ENCODE results near the gene PIAS4.
"Not testable (repeated sequence)": the region's sequence is repeated elsewhere in the genome, so short reads cannot be mapped to it uniquely, and the experiment has no call there.

Gene PIAS4

GRCh38 chr19:3998667-3999412 lies 8.7 kb upstream of the PIAS4 start:
- DNase-seq = not testable (repeated sequence)

DNA sequence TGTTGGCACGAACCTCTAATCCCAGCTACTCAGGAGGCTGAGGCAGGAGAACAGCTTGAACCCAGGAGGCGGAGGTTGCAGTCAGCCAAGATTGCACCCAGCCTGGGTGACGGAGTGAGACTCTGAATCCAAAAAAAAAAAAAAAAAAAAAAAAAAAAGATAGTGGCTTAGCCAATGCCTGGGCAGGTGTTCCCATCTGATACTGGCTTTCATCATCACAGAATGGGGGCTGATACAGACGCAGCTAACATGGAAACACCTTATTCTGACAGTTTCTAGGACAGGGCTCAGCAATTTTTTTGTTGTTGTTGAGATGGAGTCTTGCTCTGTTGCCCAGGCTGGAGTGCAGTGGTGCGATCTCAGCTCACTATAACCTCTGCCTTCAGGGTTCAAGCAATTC lies 6.7 kb upstream of the PIAS4 start:
- not testable (repeated sequence) for DNase-seq

DNA sequence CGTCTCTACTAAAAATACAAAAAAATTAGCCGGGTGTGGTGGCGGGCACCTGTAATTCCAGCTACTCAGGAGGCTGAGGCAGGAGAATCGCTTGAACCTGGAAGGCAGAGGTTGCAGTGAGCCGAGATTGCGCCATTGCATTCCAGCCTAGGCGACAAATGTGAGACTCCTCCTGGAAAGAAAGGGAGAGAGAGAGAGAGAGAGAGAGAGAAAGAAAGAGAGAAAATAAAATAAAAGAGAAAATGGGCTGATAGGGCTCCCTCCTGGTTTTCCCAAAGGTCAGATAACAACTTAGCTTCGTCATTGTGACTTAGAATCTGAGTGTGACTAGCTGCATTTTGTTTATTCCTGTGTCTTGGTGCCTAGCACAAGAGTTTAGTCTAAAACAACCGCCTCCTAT lies 2.1 kb upstream of the PIAS4 start:
- not testable (repeated sequence) for DNase-seq

GRCh38 chr19:4007836-4008539 lies 452 bp downstream of the PIAS4 start:
- no peak for DNase-seq

GRCh38 chr19:4009990-4010807 lies 2.7 kb downstream of the PIAS4 start:
- no peak for DNase-seq

GRCh38 chr19:4010808-4011110 lies 3.2 kb downstream of the PIAS4 start:
- no peak for DNase-seq

DNA sequence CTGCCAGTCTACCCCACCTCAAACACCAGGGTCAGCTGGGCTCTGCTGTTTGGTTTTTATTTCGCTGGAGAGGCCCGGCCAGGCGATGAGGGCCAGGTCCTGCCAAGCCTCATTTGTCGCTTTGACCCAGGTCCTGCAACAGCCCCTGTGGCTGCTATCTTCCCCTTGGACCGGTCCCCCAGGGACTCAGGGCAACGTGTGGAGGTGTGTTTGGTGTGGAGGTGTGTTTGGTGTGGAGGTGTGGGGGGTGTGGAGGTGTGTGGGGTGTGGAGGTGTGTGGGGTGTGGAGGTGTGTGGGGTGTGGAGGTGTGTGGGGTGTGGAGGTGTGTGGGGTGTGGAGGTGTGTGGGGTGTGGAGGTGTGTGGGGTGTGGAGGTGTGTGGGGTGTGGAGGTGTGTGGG lies 3.9 kb downstream of the PIAS4 start:
- not testable (repeated sequence) for DNase-seq

DNA sequence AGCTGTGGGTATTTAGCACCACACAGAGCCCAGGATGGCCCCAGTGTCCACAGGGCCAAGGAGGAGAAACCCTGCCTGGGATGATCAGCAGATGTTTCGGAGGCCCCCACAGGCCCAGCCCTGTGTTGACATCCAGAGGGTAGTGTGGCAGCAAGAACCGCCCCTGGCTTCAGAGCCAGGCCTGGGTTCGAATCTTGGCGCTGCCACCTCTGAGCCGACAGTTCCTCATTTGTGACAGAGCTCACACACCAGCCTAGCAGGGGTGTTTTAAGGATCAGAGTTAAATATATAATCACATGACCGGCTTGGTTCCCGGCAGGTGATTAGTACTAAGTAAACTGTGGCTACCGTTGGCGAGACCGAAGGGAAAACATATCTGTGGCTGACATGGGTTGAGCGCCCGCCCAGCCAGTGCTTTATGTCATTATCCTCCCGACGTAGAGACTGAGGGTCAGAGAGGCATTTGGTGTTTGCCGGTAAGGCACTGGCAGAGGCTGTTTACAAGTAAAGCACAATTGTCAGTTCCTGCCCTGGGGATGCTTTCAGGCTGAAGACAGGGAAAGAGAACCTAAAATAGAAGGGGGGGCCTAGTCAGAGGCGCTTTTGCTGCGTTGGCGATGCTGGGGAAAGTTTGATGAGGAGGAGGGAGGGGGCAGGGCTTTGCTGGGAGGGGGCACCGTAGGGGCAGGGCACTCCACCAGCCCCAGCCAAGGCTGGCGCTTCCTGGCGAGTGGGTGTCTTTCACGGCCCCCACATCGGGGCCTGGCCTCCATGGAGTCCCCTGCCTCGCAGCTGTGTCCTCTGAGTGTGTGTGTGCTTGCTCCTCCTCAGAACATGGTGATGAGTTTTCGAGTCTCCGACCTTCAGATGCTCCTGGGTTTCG lies 4.8 kb downstream of the PIAS4 start:
- no peak for DNase-seq

DNA sequence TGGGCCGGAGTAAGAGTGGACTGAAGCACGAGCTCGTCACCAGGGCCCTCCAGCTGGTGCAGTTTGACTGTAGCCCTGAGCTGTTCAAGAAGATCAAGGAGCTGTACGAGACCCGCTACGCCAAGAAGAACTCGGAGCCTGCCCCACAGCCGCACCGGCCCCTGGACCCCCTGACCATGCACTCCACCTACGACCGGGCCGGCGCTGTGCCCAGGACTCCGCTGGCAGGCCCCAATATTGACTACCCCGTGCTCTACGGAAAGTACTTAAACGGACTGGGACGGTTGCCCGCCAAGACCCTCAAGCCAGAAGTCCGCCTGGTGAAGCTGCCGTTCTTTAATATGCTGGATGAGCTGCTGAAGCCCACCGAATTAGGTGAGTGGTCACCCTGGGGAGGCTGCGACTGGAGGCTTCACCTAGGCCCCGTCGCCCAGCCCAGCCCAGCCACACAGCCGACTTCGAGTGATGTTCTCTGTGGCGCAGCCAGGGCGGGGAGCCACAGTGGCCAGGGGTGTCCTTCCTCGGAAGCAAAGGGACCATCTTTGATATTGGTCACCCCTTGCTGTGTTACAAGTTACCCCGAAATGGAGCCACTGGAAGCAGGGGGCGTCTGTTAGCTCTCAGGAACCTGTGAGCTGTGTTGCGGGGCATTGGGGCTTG lies 5.6 kb downstream of the PIAS4 start:
- DNase-seq = no peak

DNA sequence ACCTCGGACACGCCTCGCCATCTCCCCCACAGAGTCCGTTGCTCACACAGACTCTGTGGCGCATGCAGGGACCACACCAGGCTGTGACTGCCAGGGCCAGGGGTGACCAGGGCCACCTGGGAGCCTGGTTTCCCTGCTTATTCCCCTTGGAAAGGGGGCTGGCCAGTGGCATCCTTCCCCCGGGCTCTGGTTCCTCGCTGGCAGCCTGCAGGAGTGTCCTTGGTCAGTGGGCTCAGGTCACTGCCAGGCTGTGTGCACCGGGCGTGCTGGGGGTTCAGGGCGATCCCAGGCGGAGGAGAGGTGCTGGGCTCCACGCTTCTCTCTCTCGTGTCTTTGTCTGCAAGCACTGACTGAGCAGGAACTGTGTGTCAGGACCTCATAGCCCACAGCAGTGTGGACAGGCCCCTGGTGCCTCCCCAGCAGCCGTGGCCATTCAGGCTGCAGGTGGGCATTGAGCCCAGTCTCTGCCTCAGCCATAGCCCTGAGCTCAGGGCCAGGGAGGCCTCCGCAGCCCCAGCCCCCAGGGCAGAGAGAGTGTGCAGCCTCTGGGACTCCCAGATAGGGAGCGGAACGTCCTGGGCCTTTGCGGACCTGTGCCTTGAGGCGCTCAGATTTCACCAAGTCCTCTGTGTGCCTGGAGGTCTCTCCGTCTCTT lies 6.5 kb downstream of the PIAS4 start:
- no peak for DNase-seq

DNA sequence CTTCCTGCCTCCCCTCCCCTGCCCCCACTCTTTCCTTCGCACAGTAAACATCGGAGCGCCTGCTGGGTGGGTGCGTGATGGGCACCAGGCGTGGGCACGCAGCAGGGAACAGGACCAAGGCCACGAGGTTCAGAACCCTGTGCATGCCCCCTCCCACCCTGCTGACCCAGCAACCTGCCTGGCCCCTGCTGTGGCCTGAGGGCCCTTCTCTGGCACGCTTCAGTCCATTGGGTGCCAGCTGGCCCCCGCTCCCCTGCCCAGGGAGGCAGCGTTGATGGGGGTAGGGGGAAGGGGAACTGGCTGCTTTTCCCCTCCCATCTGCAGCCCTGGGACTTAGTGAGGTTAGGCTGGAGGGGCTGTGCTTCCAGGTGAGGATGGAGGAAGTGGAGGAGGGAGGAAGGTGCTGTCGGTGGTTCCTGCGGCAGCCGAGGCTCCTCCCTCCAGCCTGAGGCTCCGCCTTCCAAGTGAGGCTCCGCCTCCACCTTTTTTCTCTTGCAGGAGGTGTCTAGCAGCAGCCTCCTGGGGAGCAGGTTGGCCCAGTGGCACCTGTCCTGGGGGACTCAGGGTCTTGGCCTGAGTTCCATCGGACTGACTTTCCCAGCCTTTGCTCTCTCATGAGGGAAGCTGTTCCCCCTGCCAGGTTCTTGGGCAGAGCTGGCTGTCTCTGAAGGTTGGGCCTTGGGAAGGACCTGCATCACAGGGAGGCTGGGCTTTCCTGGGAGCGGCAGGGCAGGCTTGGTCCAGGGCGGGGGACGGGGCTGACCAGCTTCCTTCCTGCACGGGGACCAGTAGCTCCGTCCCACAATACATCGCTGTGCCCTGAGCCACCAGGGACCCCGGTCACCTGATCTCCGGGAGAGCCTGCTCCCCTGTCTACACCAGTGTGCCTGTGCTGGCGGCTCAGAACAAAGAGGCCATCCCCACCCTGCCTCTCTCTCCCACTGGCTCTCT lies 7.3 kb downstream of the PIAS4 start:
- DNase-seq = peak; percentile 15 to 24

DNA sequence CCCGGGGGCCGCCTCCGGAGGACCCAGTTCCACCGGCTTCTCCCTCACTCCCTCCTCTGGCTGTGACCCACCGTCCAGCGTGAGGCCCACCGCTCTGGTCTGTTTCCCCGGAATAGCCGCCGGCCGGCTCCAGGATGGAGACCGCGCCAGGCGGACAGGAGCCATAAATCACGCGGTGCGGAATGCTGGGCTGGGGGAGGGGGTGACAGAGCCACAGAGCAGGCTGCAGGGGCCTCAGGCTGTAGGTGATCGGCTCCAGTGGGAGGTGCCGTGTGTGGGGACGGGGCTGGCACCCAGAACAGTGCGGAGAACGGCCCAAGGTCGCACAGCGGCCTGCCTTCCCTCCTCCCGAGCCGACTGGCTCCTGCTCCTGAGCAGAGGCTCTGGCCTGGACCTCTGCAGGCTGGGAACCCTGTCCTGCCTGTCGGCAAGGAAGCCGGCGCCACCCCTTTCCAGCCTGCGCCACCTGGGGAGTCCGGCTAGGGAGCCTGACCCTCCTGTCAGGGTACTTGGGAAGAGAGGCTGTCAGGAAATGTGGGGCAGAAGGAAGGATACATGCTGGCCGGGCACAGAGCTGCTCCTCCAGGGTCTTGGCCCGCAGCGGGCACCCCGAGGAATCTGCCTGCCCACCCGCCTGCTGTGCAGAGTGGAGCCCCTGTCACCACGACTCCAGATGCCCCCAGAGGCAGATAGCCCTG lies 8.3 kb downstream of the PIAS4 start:
- no peak for DNase-seq

- no peak for DNase-seq
These were observed 8.9 kb downstream of the PIAS4 start for GRCh38 chr19:4016486-4016885.

GRCh38 chr19:4016903-4017638 lies 9.5 kb downstream of the PIAS4 start:
- DNase-seq = no peak

GRCh38 chr19:4018140-4018613 lies 10.6 kb downstream of the PIAS4 start:
- no peak for DNase-seq

DNA sequence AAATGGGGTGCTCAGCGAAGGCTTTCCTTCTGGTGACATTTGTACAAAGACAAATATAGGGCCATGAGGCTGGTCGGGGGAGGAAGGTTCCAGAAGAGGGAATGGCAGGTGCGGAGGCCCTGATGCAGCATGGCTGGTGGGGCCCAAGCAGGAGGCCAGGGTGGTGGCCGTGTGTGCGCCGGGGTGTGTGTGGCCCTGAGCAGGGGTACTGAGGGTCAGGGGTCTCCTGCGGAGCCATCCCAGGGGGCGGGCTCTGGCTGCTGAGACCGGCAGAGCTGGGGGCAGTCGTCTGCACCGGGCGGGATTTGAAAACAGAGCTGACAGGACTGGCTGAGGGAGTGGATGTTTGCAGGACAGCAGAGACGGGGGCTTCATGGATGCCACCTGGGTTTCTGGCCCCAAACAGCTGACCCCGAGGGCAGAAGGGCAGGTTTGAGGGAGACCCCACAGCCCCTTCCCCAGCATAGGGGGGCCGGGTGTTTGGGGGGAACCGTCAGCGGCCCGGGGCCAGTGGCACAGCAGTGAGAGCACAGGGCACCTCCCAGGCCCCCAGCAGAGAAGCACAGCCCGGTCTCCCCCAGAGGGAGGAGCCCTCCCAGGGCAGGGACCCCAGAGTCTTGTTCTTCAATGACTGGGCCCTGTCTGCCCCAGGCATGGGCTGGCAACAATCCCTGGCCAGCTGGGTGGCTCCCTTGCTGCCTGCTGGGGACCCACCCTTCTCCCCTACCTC lies 11.4 kb downstream of the PIAS4 start:
- no peak for DNase-seq

GRCh38 chr19:4019578-4019977 lies 12.0 kb downstream of the PIAS4 start:
- DNase-seq = no peak

Data from activated CD4-positive, alpha-beta T cell treated with anti-CD3 and anti-CD28 coated beads, Interleukin-2, amount 50 U/mL, for 4 hours (primary cell).